Measurements from ENCODE around the gene LYRM4.

- TF ChIP-seq CTCF (IDR thresholded peaks at IDR 0.05) (no peak), POLR2A (IDR thresholded peaks at IDR 0.05) (no peak)
These were observed 47.3 kb upstream of the LYRM4 start for GRCh38 chr6:5308066-5308465.

Measured in right lobe of liver (tissue), 4 donors.